OCI-LY3 (cell line): ENCODE data around the gene POLR1B.

Source experiments
- EZH2phosphoT487 ChIP-seq: fragments of 200-600 bp; shearing (Covaris generic); IDR thresholded peaks from 2 replicates; pipeline ENCODE4 v1.6.1; 2018; ENCODE audit warnings: antibody characterized with exemption, mixed run types, low read depth
- TF ChIP-seq, protein P1 (sequence below): fragments of 200-600, 300-600 bp; sonication (generic); IDR thresholded peaks from 2 replicates; pipeline ENCODE4 v1.5.1; 2014; ENCODE audit warnings: antibody characterized with exemption, low read length, low read depth

DNA sequence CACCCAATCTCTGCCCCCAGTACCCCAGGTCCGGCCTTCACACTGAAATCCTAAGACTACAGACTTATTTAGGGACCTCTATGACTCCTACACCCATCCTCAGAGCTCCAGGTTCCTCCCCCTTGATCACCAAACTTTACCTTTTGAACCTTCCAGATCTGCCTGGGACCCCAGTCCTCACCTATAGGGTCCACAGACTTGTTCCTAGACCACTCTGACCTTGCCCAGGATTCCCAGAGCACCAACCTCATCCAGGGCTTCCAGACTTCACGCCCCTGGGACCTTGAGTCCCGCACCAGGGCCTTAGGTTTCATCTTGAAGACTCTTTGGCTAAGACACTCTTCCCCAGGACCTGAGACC, 42.6 kb downstream of the POLR1B start:
- TF ChIP-seq, protein P1, sequence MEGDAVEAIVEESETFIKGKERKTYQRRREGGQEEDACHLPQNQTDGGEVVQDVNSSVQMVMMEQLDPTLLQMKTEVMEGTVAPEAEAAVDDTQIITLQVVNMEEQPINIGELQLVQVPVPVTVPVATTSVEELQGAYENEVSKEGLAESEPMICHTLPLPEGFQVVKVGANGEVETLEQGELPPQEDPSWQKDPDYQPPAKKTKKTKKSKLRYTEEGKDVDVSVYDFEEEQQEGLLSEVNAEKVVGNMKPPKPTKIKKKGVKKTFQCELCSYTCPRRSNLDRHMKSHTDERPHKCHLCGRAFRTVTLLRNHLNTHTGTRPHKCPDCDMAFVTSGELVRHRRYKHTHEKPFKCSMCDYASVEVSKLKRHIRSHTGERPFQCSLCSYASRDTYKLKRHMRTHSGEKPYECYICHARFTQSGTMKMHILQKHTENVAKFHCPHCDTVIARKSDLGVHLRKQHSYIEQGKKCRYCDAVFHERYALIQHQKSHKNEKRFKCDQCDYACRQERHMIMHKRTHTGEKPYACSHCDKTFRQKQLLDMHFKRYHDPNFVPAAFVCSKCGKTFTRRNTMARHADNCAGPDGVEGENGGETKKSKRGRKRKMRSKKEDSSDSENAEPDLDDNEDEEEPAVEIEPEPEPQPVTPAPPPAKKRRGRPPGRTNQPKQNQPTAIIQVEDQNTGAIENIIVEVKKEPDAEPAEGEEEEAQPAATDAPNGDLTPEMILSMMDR = no peak
- no peak for TF ChIP-seq EZH2phosphoT487
